SK-N-SH (cell line): ENCODE measurements around the gene AMACR.

Source experiments
- CHD2 ChIP-seq: fragments of 150-350 bp; IDR thresholded peaks from 2 replicates; pipeline ENCODE4 v1.6.1; 2018; ENCODE audit warnings: low read length; ENCODE audit not compliant: partially characterized antibody
- MAX ChIP-seq: IDR thresholded peaks from 2 replicates; pipeline ENCODE4 v1.4.0; 2012; ENCODE audit warnings: low read depth
- NFIC ChIP-seq: IDR thresholded peaks from 2 replicates; pipeline ENCODE4 v1.4.0; 2012; ENCODE audit warnings: borderline replicate concordance
- POLR2AphosphoS5 ChIP-seq: IDR thresholded peaks from 2 replicates; pipeline ENCODE4 v1.6.1; 2012; ENCODE audit warnings: low read depth, low read length
- RAD21 ChIP-seq: IDR thresholded peaks from 2 replicates; pipeline ENCODE4 v1.6.1; 2012; ENCODE audit warnings: mild to moderate bottlenecking, low read length
- RCOR1 ChIP-seq: fragments of 150-350 bp; IDR thresholded peaks from 2 replicates; pipeline ENCODE4 v1.6.1; 2017; ENCODE audit warnings: antibody characterized with exemption, low read length
- SIN3A ChIP-seq: IDR thresholded peaks from 2 replicates; pipeline ENCODE4 v1.6.1; 2012; ENCODE audit warnings: low read depth, mild to moderate bottlenecking, low read length, moderate library complexity, borderline replicate concordance
- USF2 ChIP-seq: fragments of 150-350 bp; IDR thresholded peaks from 2 replicates; pipeline ENCODE4 v1.6.1; 2017; ENCODE audit warnings: antibody characterized with exemption, low read length, low read depth, borderline replicate concordance
- YY1 ChIP-seq: IDR thresholded peaks from 2 replicates; pipeline ENCODE4 v1.4.0; 2012; ENCODE audit warnings: low read depth, mild to moderate bottlenecking
- TF ChIP-seq, protein P1 (sequence below): fragments of 200-600 bp; sonication (generic); IDR thresholded peaks from 2 replicates; pipeline ENCODE4 v1.6.1; 2017; ENCODE audit warnings: antibody characterized with exemption, mild to moderate bottlenecking, moderate library complexity

DNA sequence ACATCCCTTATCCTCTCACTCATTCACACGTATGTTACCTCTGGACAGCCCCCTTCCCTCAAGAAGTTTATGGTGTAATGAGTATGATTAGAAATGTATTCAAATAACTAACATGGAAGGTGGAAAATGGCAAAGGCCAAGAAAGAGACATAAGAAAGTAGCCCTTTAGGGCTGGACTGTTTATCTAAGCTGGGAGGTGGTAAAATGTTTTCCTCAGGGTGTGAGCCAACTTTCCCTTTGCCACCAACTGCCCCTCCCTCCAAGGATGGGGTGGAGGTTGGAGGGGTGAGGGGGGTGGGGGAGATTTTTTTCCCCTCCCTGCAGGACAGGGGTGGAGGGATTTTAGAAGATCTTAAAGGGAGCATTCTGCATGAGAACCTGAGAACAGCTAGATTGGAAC lies 31.5 kb downstream of the AMACR start:
- TF ChIP-seq SIN3A = no peak
- TF ChIP-seq USF2 = no peak
- TF ChIP-seq MAX = no peak
- TF ChIP-seq, protein P1, sequence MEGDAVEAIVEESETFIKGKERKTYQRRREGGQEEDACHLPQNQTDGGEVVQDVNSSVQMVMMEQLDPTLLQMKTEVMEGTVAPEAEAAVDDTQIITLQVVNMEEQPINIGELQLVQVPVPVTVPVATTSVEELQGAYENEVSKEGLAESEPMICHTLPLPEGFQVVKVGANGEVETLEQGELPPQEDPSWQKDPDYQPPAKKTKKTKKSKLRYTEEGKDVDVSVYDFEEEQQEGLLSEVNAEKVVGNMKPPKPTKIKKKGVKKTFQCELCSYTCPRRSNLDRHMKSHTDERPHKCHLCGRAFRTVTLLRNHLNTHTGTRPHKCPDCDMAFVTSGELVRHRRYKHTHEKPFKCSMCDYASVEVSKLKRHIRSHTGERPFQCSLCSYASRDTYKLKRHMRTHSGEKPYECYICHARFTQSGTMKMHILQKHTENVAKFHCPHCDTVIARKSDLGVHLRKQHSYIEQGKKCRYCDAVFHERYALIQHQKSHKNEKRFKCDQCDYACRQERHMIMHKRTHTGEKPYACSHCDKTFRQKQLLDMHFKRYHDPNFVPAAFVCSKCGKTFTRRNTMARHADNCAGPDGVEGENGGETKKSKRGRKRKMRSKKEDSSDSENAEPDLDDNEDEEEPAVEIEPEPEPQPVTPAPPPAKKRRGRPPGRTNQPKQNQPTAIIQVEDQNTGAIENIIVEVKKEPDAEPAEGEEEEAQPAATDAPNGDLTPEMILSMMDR = no peak
- no peak for TF ChIP-seq RCOR1
- TF ChIP-seq POLR2AphosphoS5 = no peak
- TF ChIP-seq NFIC = no peak
- no peak for TF ChIP-seq RAD21
- no peak for TF ChIP-seq YY1
- TF ChIP-seq CHD2 = no peak
